Measurements from ENCODE around the gene ECSIT.
"Not testable (repeated sequence)": the region's sequence is repeated elsewhere in the genome, so short reads cannot be mapped to it uniquely, and the experiment has no call there.

ECSIT gene, protein sequence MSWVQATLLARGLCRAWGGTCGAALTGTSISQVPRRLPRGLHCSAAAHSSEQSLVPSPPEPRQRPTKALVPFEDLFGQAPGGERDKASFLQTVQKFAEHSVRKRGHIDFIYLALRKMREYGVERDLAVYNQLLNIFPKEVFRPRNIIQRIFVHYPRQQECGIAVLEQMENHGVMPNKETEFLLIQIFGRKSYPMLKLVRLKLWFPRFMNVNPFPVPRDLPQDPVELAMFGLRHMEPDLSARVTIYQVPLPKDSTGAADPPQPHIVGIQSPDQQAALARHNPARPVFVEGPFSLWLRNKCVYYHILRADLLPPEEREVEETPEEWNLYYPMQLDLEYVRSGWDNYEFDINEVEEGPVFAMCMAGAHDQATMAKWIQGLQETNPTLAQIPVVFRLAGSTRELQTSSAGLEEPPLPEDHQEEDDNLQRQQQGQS

DNA sequence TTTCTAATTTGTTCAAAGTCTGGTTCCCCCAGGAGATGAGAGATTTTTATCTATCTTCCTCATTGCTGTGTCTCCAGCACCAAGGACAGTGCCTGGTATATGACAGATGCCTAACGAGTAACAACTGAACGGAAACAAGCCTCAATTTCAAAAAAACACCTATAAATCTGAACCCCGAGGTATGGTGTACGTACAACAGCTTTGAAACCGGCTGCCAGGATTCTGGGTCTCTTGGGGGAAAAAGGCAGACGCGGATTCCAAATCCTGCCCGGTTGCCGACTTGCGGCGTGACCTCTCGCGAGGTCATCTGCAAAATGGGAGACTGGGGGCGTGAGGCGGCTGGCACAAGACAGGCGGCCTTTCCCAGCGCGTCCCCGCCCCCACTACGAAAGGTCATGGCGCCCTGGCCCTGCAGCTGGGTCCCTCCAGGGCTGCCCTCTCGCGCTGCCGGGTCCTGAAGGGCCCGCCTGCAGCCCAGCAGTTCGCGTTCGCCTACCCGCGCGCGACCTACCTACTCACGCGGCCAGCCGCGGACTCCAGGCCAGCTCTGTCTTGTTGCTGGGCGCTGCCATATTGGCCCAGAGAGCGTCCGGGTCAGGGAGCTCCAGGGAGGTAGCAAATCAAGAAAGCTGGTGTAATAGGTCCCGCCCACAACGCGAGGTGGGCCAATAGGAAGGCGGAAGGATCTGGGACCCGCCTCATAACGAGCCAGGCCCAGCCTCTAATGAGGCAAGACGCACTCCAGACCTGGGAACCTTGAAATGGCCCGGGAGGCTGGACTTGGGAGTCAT is at the start of gene ECSIT:
TSS of gene ECSIT (minus strand) at position 584 of the 791 bp plus-strand sequence. CDS start 9,964 bp downstream, outside the sequence.
- Histone ChIP-seq H3K27ac (ENCODE audit: low read depth, low read length) (peak within 1 kb of the TSS; percentile 96), H3K36me3 (ENCODE audit: control insufficient read depth in 5 of 5, insufficient read depth in 5 of 5, low read length in 5 of 5) (peaks cover 0 to 3% (median 0%) of the 10 kb centered on the region in 5 donors), H3K4me3 (ENCODE audit: low read depth in 1 of 5, low read length in 5 of 5) (peak within 1 kb of the TSS; percentile 77 to 92 (median 86)), H3K4me1 (ENCODE audit: control insufficient read depth in 5 of 5, insufficient read depth in 5 of 5, low read length in 5 of 5) (peaks cover 0 to 17% (median 16%) of the 10 kb centered on the region in 5 donors), H3K27me3 (ENCODE audit: control insufficient read depth in 5 of 5, insufficient read depth in 4 of 5, low read length in 5 of 5) (no peaks in the 10 kb centered on the region), H3K9ac (ENCODE audit: low read length in 5 of 5) (peak within 1 kb of the TSS in 4 of 5 donors; percentile 63 to 87 (median 77)), H3K9me3 (ENCODE audit: control insufficient read depth in 5 of 5, low read length in 5 of 5) (no peaks in the 10 kb centered on the region)

GRCh38 chr19:11577451-11578257 is 48.7 kb upstream of the ECSIT start, which contains the start of gene ACP5:
ACP5 (minus strand) TSS chr19:11577645; CDS start chr19:11577317, 328 bp downstream.
- no peak within 1 kb of the TSS for H3K27ac ChIP-seq (ENCODE audit: low read depth, low read length)
- peak within 1 kb of the TSS in 2 of 5 donors; percentile 20 to 56 for H3K9ac ChIP-seq (ENCODE audit: low read length in 5 of 5)
- peak within 1 kb of the TSS; percentile 19 to 64 (median 52) for H3K4me3 ChIP-seq (ENCODE audit: low read depth in 1 of 5, low read length in 5 of 5)
- H3K9me3 ChIP-seq (ENCODE audit: control insufficient read depth in 5 of 5, low read length in 5 of 5): no peaks in the 10 kb centered on the region
- H3K36me3 ChIP-seq (ENCODE audit: control insufficient read depth in 5 of 5, insufficient read depth in 5 of 5, low read length in 5 of 5): peaks cover 0 to 9% (median 0%) of the 10 kb centered on the region in 5 donors
- peaks cover 5 to 26% (median 15%) of the 10 kb centered on the region in 5 donors for H3K4me1 ChIP-seq (ENCODE audit: control insufficient read depth in 5 of 5, insufficient read depth in 5 of 5, low read length in 5 of 5)
- H3K27me3 ChIP-seq (ENCODE audit: control insufficient read depth in 5 of 5, insufficient read depth in 4 of 5, low read length in 5 of 5): peaks cover 12 to 20% (median 14%) of the 10 kb centered on the region in 5 donors

- H3K4me1 ChIP-seq (ENCODE audit: control insufficient read depth in 5 of 5, insufficient read depth in 5 of 5, low read length in 5 of 5): peaks cover 5 to 26% (median 15%) of the 10 kb centered on the region in 5 donors
- H3K27me3 ChIP-seq (ENCODE audit: control insufficient read depth in 5 of 5, insufficient read depth in 4 of 5, low read length in 5 of 5): peaks cover 12 to 20% (median 14%) of the 10 kb centered on the region in 5 donors
- H3K27ac ChIP-seq (ENCODE audit: low read depth, low read length): no peak overlapping the region
- H3K9ac ChIP-seq (ENCODE audit: low read length in 5 of 5): no peak overlapping the region
- no peaks in the 10 kb centered on the region for H3K9me3 ChIP-seq (ENCODE audit: control insufficient read depth in 5 of 5, low read length in 5 of 5)
- peaks cover 0 to 9% (median 0%) of the 10 kb centered on the region in 5 donors for H3K36me3 ChIP-seq (ENCODE audit: control insufficient read depth in 5 of 5, insufficient read depth in 5 of 5, low read length in 5 of 5)
- no peak overlapping the region for H3K4me3 ChIP-seq (ENCODE audit: low read depth in 1 of 5, low read length in 5 of 5)
These were observed 47.3 kb upstream of the ECSIT start for GRCh38 chr19:11576227-11576626.

DNA sequence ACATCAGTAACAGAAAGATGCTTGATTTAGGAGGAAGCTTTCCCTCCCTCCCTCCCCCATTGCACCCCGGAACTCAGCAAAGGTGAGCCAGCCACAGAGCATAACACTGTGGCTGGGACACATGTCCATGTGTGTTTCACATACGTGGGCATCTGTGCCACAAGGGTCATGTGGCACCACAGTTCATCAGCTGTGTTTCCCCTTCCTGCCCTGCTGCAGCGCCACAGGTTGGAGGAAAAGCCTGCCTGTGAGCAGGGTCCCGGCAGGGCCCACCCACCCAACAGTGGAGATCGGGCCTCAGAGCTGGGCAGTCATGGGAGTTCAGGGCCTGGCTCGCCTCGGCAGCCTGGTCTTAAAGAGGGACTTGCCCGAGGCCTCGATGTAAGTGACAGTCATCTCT is 45.8 kb upstream of the ECSIT start:
- Histone ChIP-seq H3K4me1 (ENCODE audit: control insufficient read depth in 5 of 5, insufficient read depth in 5 of 5, low read length in 5 of 5) (peaks cover 3 to 22% (median 13%) of the 10 kb centered on the region in 5 donors), H3K27ac (ENCODE audit: low read depth, low read length) (no peak overlapping the region), H3K36me3 (ENCODE audit: control insufficient read depth in 5 of 5, insufficient read depth in 5 of 5, low read length in 5 of 5) (peaks cover 0 to 9% (median 0%) of the 10 kb centered on the region in 5 donors), H3K9ac (ENCODE audit: low read length in 5 of 5) (no peak overlapping the region), H3K4me3 (ENCODE audit: low read depth in 1 of 5, low read length in 5 of 5) (no peak overlapping the region), H3K27me3 (ENCODE audit: control insufficient read depth in 5 of 5, insufficient read depth in 4 of 5, low read length in 5 of 5) (peaks cover 10 to 16% (median 14%) of the 10 kb centered on the region in 5 donors), H3K9me3 (ENCODE audit: control insufficient read depth in 5 of 5, low read length in 5 of 5) (no peaks in the 10 kb centered on the region)

DNA sequence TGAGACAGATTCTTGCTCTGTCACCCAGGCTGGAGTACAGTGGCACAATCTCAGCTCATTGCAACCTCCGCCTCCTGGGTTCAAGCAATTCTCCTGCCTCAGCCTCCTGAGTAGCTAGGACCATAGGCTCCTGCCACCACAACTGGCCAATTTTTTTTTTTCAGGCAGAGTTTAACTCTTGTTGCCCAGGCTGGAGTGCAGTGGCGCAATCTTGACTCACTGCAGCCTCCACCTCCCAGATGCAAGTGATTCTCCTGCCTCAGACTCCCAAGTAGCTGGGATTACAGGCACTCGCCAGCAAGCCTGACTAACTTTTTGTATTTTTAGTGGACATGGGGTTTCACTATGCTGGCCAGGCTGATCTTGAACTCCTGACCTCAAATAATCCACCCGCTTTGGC is 44.8 kb upstream of the ECSIT start:
- H3K9ac ChIP-seq (ENCODE audit: low read length in 5 of 5): not testable (repeated sequence)

GRCh38 chr19:11573354-11573753 is 44.4 kb upstream of the ECSIT start:
- H3K4me3 ChIP-seq (ENCODE audit: low read depth in 1 of 5, low read length in 5 of 5); H3K9ac ChIP-seq (ENCODE audit: low read length in 5 of 5); H3K36me3 ChIP-seq (ENCODE audit: control insufficient read depth in 5 of 5, insufficient read depth in 5 of 5, low read length in 5 of 5); H3K27me3 ChIP-seq (ENCODE audit: control insufficient read depth in 5 of 5, insufficient read depth in 4 of 5, low read length in 5 of 5); H3K27ac ChIP-seq (ENCODE audit: low read depth, low read length); H3K9me3 ChIP-seq (ENCODE audit: control insufficient read depth in 5 of 5, low read length in 5 of 5): not testable (repeated sequence)
- peaks cover 3 to 15% (median 5%) of the 10 kb centered on the region in 5 donors for H3K4me1 ChIP-seq (ENCODE audit: control insufficient read depth in 5 of 5, insufficient read depth in 5 of 5, low read length in 5 of 5)

More for the DNA sequence above, 44.8 kb upstream of the ECSIT start:
- not testable (repeated sequence) for H3K36me3 ChIP-seq (ENCODE audit: control insufficient read depth in 5 of 5, insufficient read depth in 5 of 5, low read length in 5 of 5); H3K27ac ChIP-seq (ENCODE audit: low read depth, low read length); H3K4me3 ChIP-seq (ENCODE audit: low read depth in 1 of 5, low read length in 5 of 5); H3K9me3 ChIP-seq (ENCODE audit: control insufficient read depth in 5 of 5, low read length in 5 of 5)
- Histone ChIP-seq H3K27me3 (ENCODE audit: control insufficient read depth in 5 of 5, insufficient read depth in 4 of 5, low read length in 5 of 5) (peaks cover 6 to 12% (median 10%) of the 10 kb centered on the region in 5 donors), H3K4me1 (ENCODE audit: control insufficient read depth in 5 of 5, insufficient read depth in 5 of 5, low read length in 5 of 5) (peaks cover 3 to 19% (median 9%) of the 10 kb centered on the region in 5 donors)

DNA sequence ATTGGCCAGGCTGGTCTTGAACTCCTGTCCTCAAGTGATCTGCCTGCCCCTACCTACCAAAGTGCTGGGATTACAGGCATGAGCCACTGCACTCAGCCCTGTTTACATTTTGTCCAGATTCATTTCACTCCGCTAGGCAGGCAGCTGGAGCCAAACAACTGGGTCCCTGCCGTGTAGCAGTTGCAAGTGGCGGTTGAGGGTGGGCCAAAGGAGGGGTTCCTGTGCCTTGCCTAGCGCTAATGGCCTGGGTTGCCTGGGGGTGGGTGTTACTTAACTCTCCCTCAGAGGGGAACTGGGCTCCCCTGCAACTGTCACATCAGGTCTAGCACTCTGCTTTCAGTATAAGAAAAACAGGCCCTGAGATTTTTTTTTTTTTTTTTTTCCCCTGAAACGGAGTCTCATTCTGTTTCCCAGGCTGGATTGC is 41.1 kb upstream of the ECSIT start:
- Histone ChIP-seq H3K4me3 (ENCODE audit: low read depth in 1 of 5, low read length in 5 of 5) (no peak overlapping the region), H3K36me3 (ENCODE audit: control insufficient read depth in 5 of 5, insufficient read depth in 5 of 5, low read length in 5 of 5) (peaks cover 0 to 1% (median 0%) of the 10 kb centered on the region in 5 donors), H3K9ac (ENCODE audit: low read length in 5 of 5) (no peak overlapping the region), H3K27ac (ENCODE audit: low read depth, low read length) (no peak overlapping the region), H3K9me3 (ENCODE audit: control insufficient read depth in 5 of 5, low read length in 5 of 5) (no peaks in the 10 kb centered on the region), H3K27me3 (ENCODE audit: control insufficient read depth in 5 of 5, insufficient read depth in 4 of 5, low read length in 5 of 5) (no peaks in the 10 kb centered on the region), H3K4me1 (ENCODE audit: control insufficient read depth in 5 of 5, insufficient read depth in 5 of 5, low read length in 5 of 5) (no peaks in the 10 kb centered on the region)

GRCh38 chr19:11566164-11566563 is 37.2 kb upstream of the ECSIT start:
- no peak overlapping the region for H3K27ac ChIP-seq (ENCODE audit: low read depth, low read length)
- no peaks in the 10 kb centered on the region for H3K9me3 ChIP-seq (ENCODE audit: control insufficient read depth in 5 of 5, low read length in 5 of 5)
- H3K36me3 ChIP-seq (ENCODE audit: control insufficient read depth in 5 of 5, insufficient read depth in 5 of 5, low read length in 5 of 5): no peaks in the 10 kb centered on the region
- no peak overlapping the region for H3K9ac ChIP-seq (ENCODE audit: low read length in 5 of 5)
- H3K27me3 ChIP-seq (ENCODE audit: control insufficient read depth in 5 of 5, insufficient read depth in 4 of 5, low read length in 5 of 5): no peaks in the 10 kb centered on the region
- no peak overlapping the region for H3K4me3 ChIP-seq (ENCODE audit: low read depth in 1 of 5, low read length in 5 of 5)
- no peaks in the 10 kb centered on the region for H3K4me1 ChIP-seq (ENCODE audit: control insufficient read depth in 5 of 5, insufficient read depth in 5 of 5, low read length in 5 of 5)

DNA sequence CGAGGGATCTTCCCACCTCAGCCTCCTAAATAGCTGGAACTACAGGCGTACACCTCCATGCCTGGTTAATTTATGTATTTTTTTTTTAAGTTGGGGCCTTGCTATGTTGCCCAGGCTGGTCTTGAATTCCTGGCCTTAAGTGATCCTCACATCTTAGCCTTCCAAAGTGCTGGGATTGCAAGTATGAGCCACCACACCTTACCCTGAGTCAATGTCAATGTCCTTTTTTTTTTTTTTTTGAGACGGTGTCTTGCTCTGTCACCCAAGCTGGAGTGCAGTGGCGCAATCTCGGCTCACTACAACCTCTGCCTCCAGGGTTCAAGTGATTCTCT is 36.7 kb upstream of the ECSIT start:
- not testable (repeated sequence) for H3K4me1 ChIP-seq (ENCODE audit: control insufficient read depth in 5 of 5, insufficient read depth in 5 of 5, low read length in 5 of 5); H3K36me3 ChIP-seq (ENCODE audit: control insufficient read depth in 5 of 5, insufficient read depth in 5 of 5, low read length in 5 of 5); H3K27ac ChIP-seq (ENCODE audit: low read depth, low read length); H3K4me3 ChIP-seq (ENCODE audit: low read depth in 1 of 5, low read length in 5 of 5); H3K9ac ChIP-seq (ENCODE audit: low read length in 5 of 5); H3K27me3 ChIP-seq (ENCODE audit: control insufficient read depth in 5 of 5, insufficient read depth in 4 of 5, low read length in 5 of 5); H3K9me3 ChIP-seq (ENCODE audit: control insufficient read depth in 5 of 5, low read length in 5 of 5)

All from subcutaneous abdominal adipose tissue (tissue), 5 donors.